T47D (cell line): Measurements from ENCODE around the gene METTL23.
A peak's percentile ranks its signal among the peaks of the same experiment; 100 is the strongest.
"Not testable (repeated sequence)": the region's sequence is repeated elsewhere in the genome, so short reads cannot be mapped to it uniquely, and the experiment has no call there.

Experiments used
- DNase-seq, 2 experiments: peaks; one replicate each; pipeline versions ENCODE4 v3.0.0 to v3.0.0-alpha.2; 2011 to 2012; ENCODE audit warnings: low read depth in 1 of 2, low spot score in 1 of 2
- JUND ChIP-seq: IDR thresholded peaks from 2 replicates; pipeline ENCODE4 v1.6.1; 2012; ENCODE audit warnings: low read depth
- in situ Hi-C: cut with HindIII; loops from 2 replicates; pipeline ENCODE4 v1.10.0; 2016; ENCODE audit warnings: low sequenced_read_pairs, low pct_unique_long_range_greater_than_20kb

The METTL23 gene

GRCh38 chr17:76723812-76724211 lies 2.8 kb upstream of the METTL23 start:
- no peak for TF ChIP-seq JUND
- in situ Hi-C loops, result no loop called here
- no peak for DNase-seq

- no peak for TF ChIP-seq JUND
- in situ Hi-C loops, result no loop called here
These were observed 934 bp upstream of the METTL23 start for GRCh38 chr17:76725580-76726230.

GRCh38 chr17:76726231-76726775 lies 336 bp upstream of the METTL23 start, which contains the start of gene JMJD6:
JMJD6 (minus strand) TSS chr17:76726606; CDS start chr17:76726475, 131 bp downstream.
- no peak for TF ChIP-seq JUND
- in situ Hi-C loops, result no loop called here
- peak; percentile 99 for DNase-seq

More at GRCh38 chr17:76725580-76726230, 934 bp upstream of the METTL23 start:
- peak; percentile 61 to 69 for DNase-seq

- in situ Hi-C loops, result no loop called here
- no peak for TF ChIP-seq JUND
- no peak for DNase-seq
These were observed 1.3 kb downstream of the METTL23 start for GRCh38 chr17:76727745-76728456.

GRCh38 chr17:76731800-76732733 lies 5.4 kb downstream of the METTL23 start:
- in situ Hi-C loops, result not testable (repeated sequence)

GRCh38 chr17:76732734-76733617 lies 6.3 kb downstream of the METTL23 start:
- in situ Hi-C loops, result no loop called here
- no peak for DNase-seq

More at GRCh38 chr17:76731800-76732733, 5.4 kb downstream of the METTL23 start:
- DNase-seq, result not testable (repeated sequence)
- TF ChIP-seq JUND, result 0 out of 2 replicates have a peak, but pooled peaks have one; percentile 14

GRCh38 chr17:76733618-76733957 lies 6.9 kb downstream of the METTL23 start:
- no peak for DNase-seq
- in situ Hi-C loops, result no loop called here
- no peak for TF ChIP-seq JUND

More at GRCh38 chr17:76732734-76733617, 6.3 kb downstream of the METTL23 start:
- no peak for TF ChIP-seq JUND

GRCh38 chr17:76734080-76734840 lies 7.6 kb downstream of the METTL23 start:
- in situ Hi-C loops, result no loop called here
- DNase-seq, result no peak
- no peak for TF ChIP-seq JUND

GRCh38 chr17:76735006-76735405 lies 8.4 kb downstream of the METTL23 start:
- in situ Hi-C loops, result no loop called here
- peak in 1 of 2 experiments; percentile 55 for DNase-seq

GRCh38 chr17:76735586-76736348 lies 9.1 kb downstream of the METTL23 start:
- DNase-seq, result no peak
- in situ Hi-C loops, result no loop called here
- no peak for TF ChIP-seq JUND

More at GRCh38 chr17:76735006-76735405, 8.4 kb downstream of the METTL23 start:
- TF ChIP-seq JUND, result no peak
